Activated naive CD8-positive, alpha-beta T cell treated with anti-CD3 and anti-CD28 coated beads, Interleukin-2, amount 50 U/mL, for 16 hours (primary cell): ENCODE data around the gene TTK.

ENCODE experiments used
- DNase-seq: peaks from one replicate; pipeline ENCODE4 v3.0.0-alpha.2; 2020; ENCODE audit warnings: low read depth, low spot score

TTK gene

DNA sequence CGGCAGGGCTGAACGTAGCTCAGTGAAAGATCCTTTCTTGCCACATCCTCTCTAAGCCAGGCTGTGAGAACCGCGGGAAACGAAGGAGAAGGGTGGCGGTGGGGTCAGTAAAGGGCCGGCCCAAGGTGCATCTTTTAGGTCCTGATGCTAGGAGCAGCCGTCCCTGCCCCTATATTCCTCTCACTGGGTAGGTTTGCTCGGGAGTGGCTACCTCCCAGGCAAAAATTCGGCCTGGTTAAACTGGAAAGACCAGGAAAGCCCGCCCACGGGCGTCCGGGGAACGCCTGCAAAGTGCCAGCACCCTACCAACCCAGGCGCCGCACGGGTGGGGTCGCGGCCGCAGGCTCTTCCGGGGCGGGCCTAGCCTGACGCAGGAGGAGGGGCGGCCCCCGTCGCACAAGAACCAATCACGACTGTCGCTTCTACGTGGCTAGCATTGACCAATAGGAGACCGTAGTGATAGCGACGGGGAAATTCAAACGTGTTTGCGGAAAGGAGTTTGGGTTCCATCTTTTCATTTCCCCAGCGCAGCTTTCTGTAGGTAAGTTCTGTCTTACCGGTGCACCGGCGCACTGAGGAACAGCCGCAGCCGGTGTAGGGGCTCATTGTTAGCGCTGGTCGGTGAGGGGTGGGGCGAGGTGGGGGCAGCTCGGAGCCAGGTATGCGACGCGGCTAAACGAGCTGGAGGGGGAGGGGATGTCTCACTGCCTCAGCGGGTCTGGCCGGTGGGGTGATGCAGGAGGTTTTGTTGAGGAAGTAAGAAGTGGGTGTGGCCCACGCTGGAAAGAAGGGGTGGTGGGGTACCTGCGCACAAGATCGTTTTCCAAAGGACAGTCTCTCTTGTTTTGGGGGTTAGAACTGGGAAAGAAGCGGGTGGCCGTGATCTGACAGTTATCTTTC is at the start of gene TTK:
Gene TTK, plus strand, starts transcription at position 477 of the 900 bp plus-strand sequence. CDS start 1,195 bp downstream, outside the sequence.
- DNase-seq, result peak; percentile 70

DNA sequence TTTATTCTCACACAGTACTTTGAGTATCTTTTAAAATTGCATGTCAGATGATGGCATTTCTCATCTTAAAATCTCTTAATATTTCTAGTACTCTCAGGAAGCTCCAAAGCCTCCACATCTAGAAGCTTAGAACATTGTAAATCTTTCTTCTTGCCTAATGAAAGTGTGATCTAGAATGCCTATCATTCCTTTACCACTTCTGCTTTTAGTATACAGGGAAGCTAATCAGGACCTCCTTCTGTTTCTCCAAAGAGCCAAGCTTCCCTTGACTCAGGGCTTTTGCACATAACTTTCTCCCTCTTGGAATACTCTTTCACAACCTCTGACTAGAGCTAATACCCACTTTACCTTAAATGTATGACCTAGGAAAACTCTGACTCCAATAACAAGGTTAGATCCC is 49.6 kb upstream of the TTK start:
- DNase-seq, result no peak

GRCh38 chr6:79964607-79965081 is 39.8 kb upstream of the TTK start:
- no peak for DNase-seq

- no peak for DNase-seq
Observed at GRCh38 chr6:79967178-79967577, 37.3 kb upstream of the TTK start.

- no peak for DNase-seq
Observed at GRCh38 chr6:79969784-79970183, 34.7 kb upstream of the TTK start.

- no peak for DNase-seq
Observed at GRCh38 chr6:79971193-79971592, 33.3 kb upstream of the TTK start.

DNA sequence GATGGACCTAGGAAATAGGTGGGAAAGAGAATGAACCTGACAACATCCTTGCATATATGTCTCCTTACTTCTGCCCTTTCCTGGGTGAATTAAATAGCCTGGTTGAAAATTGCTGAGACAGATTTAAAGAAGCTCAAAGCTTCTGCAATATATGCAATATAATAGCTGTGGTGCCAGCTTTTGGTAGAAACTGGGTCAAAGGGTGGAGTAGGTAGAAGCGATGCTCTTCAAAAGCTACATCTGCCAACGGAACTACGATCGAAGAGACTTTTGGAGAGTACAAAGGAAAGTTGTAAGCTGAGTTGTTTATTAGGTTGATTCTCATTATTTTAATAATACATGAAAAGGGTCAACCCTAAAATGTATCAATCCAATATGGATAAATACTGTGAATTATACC is 22.8 kb upstream of the TTK start:
- DNase-seq, result no peak

- no peak for DNase-seq
Observed at GRCh38 chr6:79984261-79984660, 20.2 kb upstream of the TTK start.

- no peak for DNase-seq
Observed at GRCh38 chr6:79985128-79985527, 19.3 kb upstream of the TTK start.

GRCh38 chr6:79989641-79990040 is 14.8 kb upstream of the TTK start:
- no peak for DNase-seq

DNA sequence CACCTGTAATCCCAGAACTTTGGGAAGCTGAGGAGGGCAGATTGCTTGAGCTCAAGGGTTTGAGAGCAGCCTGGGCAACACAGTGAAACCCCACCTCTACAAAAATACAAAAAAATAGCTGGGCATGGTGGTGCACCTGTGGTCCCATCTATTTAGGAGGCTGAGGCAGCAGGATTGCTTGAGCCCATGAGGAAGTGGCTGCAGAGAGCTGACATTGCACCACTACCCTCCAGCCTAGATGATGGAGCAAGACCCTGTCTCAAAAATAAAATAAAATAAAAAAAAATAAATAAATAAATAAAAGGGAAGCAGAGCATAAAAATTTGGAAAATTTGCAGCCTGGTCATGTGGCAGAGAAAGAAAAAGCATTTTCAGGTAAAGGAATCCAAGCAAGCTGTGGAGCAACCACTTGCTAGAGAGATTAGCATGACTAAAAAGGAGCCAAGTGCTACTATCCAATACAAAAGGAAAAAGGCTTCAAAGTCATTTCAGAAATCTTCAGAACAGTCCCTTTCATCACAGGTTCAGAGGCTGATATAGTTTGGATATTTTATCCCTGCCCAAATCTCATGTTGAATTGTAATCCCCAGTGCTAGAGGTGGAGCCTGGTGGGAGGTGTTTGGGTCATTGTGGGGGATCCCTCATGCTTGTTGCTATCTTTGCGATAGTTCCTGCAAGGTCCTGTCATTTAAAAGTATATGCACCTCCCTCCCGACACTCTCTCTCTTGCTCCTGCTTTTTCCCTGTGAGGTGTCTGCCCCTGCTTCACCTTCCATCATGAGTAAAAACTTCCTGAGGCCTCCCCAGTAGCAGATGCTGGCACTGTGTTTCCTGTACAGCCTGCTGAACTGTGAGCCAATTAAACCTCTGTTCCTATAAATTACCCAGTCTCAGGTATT is 11.2 kb upstream of the TTK start:
- no peak for DNase-seq

DNA sequence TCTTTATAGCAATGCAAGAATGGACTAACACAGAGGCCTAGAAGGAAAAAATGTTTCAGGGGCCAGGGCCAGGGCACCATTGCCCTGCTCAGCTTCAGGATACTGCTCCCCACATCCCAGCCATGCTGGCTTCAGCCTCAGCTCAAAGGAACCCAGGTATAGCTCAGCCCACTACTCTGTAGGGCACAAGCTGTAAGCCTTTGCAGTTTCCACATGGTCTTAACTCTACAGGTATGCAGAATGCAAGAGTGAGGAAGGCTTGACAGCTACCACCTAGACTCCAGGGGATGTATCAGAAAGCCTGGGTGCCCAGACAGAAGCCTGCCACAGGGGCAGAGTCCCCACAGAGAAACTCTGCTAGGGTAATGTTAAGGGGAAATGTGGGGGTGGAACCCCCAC is 10.5 kb upstream of the TTK start:
- DNase-seq, result no peak

- no peak for DNase-seq
Observed at GRCh38 chr6:79997728-79998127, 6.7 kb upstream of the TTK start.

DNA sequence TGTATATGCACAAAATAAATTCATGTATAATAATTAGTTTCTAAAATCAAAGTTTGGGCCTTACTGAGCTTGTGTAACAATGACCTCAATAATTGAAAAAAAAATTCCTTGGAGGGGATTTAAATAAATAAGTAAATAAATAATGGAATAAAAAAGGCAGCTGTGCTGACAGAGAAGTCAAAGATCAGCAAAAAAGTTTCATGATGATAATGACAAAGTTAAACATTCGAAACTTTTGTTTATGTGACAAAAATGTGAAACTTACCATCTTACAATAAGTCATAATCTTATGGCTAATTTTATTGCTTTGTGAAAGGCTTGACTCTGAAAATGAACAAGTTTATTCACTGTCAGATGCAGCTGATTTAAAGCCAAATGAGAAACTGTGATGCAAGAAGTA is 3.1 kb upstream of the TTK start:
- no peak for DNase-seq

DNA sequence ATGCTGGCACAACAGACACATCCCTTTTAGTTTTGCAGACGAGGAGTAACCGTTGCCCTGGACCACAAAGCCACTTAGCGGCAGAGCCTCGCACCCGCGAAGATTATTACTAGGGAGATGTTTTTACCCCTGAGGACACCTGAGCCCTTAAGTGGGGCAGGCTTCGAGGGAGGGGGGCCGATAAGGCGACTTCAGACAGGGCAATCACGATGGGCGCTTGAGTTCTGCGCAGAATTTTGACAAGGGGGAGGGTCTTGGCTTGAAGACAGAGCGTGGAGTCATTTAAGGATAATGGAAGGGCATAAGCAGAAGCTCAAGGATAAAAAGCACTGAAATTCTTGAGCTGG is 650 bp upstream of the TTK start:
- DNase-seq, result no peak

DNA sequence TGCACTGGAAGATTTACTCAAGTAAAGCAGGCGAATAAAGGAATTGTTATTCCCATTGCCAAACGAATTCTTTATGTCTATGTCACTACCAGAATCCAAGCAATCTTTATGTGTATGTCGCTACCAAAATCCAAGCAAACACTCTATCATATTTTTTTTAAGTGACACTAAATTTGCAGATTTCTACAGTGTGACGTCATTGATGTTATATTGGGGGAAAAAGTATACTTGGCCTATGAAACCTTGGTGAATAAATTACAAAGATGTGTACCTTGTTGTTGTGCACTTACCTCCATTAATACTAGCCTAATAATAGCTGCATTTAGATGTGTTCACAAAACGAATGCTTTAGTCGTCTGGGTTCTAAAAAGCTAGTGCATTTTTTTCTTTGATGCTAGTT is 957 bp downstream of the TTK start:
- DNase-seq, result no peak

GRCh38 chr6:80006541-80006940 is 2.1 kb downstream of the TTK start:
- DNase-seq, result no peak

DNA sequence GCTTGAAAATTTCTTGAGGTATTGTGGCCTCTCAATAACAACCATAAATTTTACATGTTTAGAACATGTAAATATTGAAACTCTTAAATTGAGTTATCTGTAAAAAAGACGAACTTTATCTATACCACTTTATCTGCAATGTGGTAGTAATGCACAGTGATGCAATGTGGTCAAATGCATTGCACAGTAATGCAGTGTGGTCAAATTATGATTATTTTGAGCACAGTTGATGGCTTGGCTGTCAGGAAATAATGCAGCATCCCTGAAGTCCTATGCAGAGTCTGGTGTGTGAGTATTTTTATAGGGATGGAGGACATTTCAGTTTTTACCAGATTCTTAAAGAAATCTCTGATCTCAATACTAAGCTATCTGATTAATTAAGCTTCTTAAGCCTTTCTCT is 5.1 kb downstream of the TTK start:
- no peak for DNase-seq

DNA sequence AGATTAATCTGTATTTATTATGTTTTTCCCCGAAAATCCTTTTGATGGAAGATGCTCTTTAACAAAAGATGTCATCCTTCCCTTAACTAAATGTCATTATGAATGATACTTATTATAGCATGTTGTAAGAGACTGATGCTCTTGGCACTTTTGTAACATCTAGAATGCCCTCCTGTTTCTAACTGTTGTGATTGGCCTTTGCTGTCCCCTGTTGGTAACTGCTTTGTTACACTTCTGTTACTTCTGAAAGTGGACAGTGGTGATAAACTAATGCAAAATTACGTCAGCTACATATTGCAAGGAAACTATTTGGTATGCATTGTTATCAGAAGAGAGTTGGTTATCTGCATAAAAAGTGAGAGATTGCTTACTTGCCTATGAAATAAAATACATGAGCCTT is 5.8 kb downstream of the TTK start:
- no peak for DNase-seq

- DNase-seq, result no peak
Observed at GRCh38 chr6:80015839-80016435, 11.5 kb downstream of the TTK start.

- no peak for DNase-seq
Observed at GRCh38 chr6:80020381-80021120, 16.1 kb downstream of the TTK start.

- no peak for DNase-seq
Observed at GRCh38 chr6:80021131-80021530, 16.7 kb downstream of the TTK start.
